ENCODE results near the gene MRPS14.
A peak's percentile ranks its signal among the peaks of the same experiment; 100 is the strongest.

Gene MRPS14

DNA sequence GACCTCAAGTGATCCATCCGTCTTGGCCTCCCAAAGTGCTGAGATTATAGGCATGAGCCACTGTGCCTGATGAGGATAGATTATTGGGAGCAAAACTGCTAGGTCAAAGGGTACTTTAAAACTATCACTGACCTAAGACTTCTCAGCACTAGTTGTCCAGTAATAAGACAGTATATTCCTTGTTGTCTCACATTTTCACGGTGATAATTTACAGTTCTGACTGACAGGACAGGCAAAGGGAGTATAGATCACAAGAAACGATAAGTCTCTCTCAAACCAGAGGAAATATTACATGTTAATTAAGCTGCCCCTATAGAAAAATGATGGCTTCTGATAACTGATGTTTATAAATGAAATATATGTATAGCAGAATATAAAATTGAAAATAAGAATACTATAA is 3.7 kb downstream of the MRPS14 start:
- no peak for DNase-seq

GRCh38 chr1:175015243-175015642 is 8.0 kb downstream of the MRPS14 start:
- DNase-seq, result no peak

- no peak for DNase-seq
Measured at GRCh38 chr1:175013445-175013844, 9.8 kb downstream of the MRPS14 start.

DNA sequence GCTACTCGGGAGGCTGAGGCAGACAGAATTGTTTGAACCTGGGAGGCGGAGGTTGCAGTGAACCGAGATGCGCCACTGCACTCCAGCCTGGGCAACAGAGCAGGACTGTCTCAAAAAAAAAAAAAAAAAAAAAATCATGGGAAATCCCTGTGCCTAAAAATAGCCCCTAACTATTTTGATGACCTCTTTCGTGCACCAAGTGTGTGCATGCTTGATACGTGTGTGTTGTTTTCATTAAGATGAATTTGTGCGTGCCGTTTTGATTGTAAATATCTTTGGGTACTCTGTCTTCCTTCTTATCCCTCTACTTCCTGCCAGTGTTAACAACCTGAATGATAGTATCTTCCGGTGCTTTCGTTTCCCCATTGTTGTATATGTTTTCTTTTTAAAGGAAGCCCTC is 13.7 kb downstream of the MRPS14 start:
- no peak for DNase-seq

- DNase-seq, result no peak
Measured at GRCh38 chr1:175005085-175005783, 18.0 kb downstream of the MRPS14 start.

DNA sequence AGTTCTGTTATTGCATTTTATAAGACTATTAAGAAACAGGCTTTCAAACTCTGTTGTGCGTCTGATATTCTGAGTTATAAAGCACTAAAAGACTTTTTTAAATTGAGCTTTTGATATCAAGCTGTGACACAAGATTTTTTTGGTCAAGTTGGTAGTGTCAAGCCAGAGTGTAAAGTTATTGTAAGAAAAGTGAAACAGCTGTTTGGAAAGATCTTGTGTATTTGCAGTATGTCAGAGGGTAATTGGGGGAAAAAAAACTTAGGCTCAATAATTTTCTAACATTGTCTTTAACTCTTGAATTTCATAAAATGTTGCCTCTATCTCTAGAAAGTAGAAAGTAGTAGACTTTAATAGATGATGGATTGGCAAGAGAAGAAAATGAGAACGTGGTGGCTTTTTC is 19.7 kb downstream of the MRPS14 start:
- no peak for DNase-seq

DNA sequence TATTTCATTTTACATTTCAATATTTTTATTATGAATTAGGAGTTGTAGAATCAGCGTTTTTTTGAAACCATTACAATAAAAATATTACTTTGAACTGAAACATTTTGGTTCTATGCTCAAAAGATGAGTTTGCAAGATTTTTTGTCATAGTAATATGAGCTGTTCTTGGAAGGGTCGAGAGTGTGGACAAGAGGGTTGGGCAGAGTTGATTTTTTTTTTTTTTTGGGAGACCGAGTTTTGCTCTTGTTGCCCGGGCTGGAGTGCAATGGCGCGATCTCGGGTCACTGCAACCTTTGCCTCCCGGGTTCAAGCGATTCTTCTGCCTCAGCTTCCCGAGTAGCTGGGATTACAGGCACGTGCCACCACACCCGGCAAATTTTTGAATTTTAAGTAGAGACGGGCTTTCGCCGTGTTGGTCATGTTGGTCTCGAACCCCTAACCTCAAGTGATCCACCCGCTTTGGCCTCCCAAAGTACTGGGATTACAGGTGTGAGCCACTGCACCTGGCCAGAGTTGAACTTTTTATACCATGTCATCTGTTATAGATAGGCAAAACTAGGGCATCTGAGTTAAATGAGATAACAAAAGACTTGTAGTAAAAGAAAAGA is 20.2 kb downstream of the MRPS14 start:
- DNase-seq, result no peak

DNA sequence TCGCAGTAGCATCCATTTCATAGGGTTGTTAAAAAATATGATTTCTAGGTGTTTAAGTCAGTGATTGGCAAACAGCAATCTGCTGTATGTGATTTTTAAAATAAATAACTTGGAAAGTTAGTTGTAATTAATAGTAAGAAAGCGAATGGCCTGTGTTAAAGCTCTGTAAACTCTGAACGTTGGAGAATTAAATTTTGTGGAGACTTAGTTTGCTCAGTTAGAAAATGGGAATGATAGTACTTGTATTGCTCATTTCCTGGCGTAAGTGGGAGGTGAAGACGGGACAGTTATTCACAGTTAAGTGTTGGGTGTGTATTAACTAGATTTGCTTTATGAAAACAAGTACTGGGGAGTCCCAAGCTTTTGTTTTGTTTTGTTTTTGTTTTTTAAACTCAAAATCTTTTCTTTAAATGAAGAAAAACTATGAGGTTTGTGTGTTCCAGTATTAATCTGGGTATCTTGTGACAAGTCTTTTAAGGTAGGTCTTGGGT is 22.5 kb downstream of the MRPS14 start:
- DNase-seq, result no peak

DNA sequence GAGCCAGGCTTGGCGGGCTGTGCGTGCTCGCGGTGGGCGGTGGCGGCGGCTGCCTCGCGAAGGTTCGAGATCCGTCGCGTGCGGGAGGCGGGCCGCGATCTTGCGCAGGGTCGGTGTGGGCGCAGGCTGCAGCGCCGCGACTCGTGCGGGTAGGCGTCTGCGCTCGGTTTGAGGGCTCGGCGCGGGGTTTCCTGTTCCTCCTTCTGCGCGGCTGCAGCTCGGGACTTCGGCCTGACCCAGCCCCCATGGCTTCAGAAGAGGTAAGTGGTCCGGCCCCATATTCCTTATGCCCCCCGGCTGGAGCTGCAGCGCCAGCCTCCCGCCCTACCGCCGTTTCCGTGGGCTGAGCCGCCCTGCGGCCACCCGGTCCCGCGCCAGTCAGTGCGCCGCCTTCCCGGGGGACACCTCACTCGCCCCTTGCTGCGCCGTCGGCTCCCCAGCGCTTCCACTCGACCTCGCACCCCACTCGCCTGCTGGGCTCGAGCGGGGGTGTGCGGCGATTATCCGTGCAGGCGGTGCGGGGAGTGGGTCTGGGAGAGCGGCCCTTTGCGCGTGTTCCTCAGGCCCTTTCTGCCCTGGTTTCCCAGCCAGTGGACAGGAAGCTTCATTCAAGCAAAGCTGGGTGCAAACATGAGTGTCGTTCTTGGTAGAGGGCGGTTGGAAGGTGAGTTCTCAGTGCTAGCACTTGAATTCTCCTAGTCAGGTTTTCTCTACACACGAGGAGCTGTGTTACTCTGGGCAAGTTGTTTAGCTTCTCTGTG is 23.1 kb downstream of the MRPS14 start, which contains the start of gene CACYBP:
TSS of gene CACYBP (plus strand) at position 12 of the 761 bp plus-strand sequence. CDS start at position 246, 234 bp downstream.
- DNase-seq, result peak; percentile 18

GRCh38 chr1:174999216-174999935 is 23.8 kb downstream of the MRPS14 start:
- peak; percentile 97 for DNase-seq

GRCh38 chr1:174998569-174999215 is 24.5 kb downstream of the MRPS14 start:
- peak; percentile 63 for DNase-seq

DNA sequence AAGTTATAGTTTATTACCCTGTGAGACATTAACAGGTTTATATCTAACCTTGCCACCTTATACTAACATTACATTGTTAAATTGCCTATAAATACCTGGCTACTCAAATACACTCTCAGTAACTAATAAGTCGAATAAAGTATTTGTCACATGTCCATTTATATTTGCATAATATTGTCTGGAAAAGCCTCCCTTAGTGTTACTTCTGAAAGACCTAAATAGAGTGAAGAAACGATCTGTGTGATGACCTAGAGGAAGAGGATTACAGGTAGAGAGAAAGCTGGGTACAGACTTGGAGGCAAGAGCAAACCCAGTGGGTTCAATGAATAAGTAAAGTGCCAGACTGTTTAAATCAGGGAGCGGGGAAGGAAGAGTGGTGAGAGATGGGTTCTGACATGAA is 26.2 kb downstream of the MRPS14 start:
- DNase-seq, result no peak

DNA sequence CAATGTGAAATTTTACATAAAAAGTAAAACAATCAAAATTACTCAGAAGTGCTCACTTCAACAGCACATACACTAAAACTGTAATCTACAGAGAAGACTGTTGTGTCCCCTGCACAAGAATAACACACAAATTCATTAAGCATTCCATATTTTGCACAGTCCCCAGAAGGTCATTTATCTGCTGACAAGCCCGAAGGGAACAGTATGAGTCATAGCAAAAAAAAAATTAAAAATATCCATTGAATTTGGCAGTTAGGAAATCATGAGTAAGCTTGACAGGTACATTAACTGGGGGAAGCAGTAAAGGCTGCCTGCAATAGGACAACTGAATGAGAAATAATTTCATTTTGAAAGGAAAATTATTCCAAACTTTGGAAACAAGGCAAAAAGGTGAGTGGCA is 26.7 kb downstream of the MRPS14 start:
- DNase-seq, result no peak

DNA sequence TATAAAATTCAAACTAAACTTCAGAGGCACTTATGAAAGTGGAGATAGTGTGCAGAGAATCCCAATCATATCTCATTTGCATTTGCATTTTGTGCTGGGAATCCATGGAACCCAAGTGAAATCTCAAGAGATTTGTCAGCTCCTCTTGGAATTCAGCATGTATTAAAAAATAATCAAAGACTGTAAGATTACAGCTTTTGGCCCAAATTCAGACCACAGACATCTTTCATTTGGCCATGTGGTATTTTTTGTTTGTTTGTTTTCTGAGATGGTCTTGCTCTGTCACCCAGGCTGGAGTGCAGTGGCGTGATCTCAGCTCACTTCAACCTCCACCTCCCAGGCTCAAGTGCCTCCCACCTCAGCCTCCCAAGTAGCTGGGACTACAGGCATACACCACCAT is 27.3 kb downstream of the MRPS14 start:
- DNase-seq, result no peak

GRCh38 chr1:174995121-174995520 is 28.1 kb downstream of the MRPS14 start:
- no peak for DNase-seq

- no peak for DNase-seq
Measured at GRCh38 chr1:174991473-174991872, 31.8 kb downstream of the MRPS14 start.

DNA sequence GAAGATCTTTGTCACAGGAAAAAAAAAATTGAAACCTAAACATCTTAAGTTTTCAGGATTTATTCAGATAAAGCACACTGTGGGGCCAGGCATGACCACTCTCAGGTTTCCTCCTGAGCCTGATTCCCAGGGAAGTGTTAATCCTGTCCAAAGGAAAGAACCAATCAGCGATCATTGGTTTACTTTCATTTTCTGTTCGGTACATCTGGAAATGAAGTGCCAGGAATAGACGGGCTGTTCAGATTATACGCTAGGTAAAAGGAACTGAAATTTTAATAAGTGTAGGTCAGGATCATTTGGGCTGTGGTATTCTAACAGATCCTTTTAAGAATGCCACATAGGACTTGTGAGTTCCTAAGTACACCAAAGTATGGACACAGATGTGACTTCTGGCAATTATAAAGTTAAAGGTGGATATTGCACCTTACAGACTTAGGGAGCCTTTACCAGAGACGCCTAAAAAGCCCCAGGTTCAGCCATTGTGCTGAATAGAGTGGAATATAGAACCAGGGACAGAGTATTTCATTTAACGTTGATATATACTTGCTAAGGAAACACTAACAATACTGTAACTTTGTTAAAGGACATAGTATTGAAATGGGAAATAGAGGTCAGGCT is 32.7 kb downstream of the MRPS14 start:
- peak; percentile 74 for DNase-seq

GRCh38 chr1:174989536-174990220 is 33.5 kb downstream of the MRPS14 start:
- DNase-seq, result no peak

GRCh38 chr1:174988986-174989385 is 34.2 kb downstream of the MRPS14 start:
- DNase-seq, result no peak

DNA sequence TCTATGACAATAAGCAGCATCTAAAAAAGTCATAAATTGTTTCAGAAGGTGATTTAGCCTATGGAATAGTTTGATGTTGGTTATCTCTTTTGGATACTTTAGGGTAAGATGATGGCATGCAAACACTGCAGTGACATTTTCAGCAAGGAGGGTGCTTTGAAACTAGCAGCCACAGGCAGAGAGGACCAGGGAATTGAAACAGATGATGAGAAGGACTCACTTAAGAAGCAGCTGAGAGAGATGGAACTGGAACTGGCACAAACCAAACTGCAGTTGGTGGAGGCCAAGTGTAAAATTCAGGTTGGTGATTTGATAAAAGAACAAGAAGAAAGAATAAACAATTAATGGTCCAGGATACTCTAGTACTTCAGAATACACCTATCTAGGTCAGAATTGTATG is 34.7 kb downstream of the MRPS14 start:
- DNase-seq, result no peak

DNA sequence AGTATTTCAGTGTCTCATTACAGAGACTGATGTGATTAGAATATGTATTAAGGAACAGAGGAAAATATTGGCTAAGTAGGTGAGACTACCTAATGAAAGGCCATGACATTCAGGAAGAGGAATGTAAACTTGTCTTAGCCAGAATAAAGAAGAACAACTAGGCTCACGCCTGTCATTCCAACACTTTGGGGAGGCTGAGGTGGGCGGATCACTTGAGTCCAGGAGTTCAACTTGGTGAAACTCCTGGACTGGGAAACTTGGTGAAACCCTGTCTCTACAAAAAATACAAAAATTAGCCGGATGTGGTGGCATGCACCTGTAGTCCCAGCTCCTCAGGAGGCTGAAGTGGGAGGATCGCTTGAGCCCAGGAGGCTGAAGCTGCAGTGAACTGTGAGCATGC is 38.3 kb downstream of the MRPS14 start:
- DNase-seq, result no peak

Measured in KG1 (cell line).